ENCODE results near the gene TYW5. TPM values are rescaled to one million over a fixed set of nuclear protein-coding genes. Genes with fewer than 3 reads are reported as not detected.

TYW5 gene
- total RNA-seq, 3 donors from 2014 or later (not counting 1 experiment from before 2014, with no cell fraction given) = 15.9 to 17.4 (median 16.9) TPM

DNA sequence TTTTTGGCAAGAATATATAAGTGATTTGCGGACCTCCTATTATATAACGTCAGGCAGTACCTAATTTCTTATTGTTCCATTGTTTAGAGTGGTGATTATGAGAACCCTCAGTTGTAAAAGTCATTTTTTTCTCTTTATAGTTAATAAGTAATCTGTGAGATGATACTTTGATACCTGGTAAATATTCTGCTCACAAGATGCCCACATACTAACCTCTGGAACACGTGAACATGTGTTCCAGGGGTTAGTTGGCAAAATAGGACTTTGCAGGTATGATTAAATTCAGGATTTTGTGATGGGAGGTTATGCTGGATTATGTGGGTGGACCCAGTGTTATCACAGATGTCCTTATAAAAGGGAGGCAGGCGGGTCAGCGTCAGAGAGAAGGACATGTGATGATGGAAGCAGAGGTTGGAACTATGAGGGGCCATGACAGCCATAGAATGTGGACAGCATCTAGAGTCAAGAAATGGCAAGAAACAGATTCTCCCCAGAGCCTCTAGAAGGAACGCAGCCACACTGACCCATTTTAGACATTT lies 16.9 kb upstream of the TYW5 start:
- no peak overlapping the region for H3K4me3 ChIP-seq (ENCODE audit: low read length)
- Mint-ChIP-seq H3K27ac (no peak overlapping the region), H3K4me1 (no peaks in the 10 kb centered on the region), H3K9me3 (no peaks in the 10 kb centered on the region), H3K27me3 (ENCODE audit: low read depth in 2 of 2) (no peaks in the 10 kb centered on the region), H3K4me3 (no peak overlapping the region), H3K36me3 (peaks cover 8% of the 10 kb centered on the region)
- intact Hi-C loops (cut with micrococcal nuclease) = no loop called here
- ATAC-seq (no peak), DNase-seq (no peak)
- no peak for TF ChIP-seq CTCF (IDR thresholded peaks at IDR 0.05)
- H3K36me3 ChIP-seq (ENCODE audit: control insufficient read depth, insufficient read depth, low read length) = peaks cover 10% of the 10 kb centered on the region
- H3K27ac ChIP-seq (ENCODE audit: low read length) = no peak overlapping the region
- WGBS (ENCODE audit: insufficient coverage) = 94% methylated on average over 6 of the region's 6 CpGs
- H3K4me1 ChIP-seq (ENCODE audit: control insufficient read depth, insufficient read depth, low read length) = no peaks in the 10 kb centered on the region
- no peaks in the 10 kb centered on the region for H3K9me3 ChIP-seq (ENCODE audit: control insufficient read depth, insufficient read depth, low read length)
- H3K27me3 ChIP-seq (ENCODE audit: control insufficient read depth, insufficient read depth, low read length) = no peaks in the 10 kb centered on the region

DNA sequence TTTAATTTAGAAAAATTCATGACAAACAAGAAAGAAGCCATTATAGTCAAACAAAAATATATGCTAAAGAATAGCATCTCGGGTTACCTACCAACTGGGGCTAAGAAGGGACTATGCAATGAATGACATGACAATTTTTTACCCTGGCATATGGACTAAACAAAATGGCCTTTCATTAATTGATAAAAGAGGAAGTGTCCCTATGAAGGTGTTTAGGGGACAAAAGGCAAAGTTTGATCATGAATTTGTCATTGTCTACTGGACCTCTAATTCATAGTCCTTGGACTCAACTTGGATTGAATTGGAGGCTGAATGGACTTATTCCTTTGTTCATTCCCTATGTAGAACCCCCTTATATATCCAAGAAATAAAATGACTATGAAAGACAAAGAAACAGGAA lies 12.8 kb upstream of the TYW5 start:
- Mint-ChIP-seq H3K4me1 (no peaks in the 10 kb centered on the region), H3K4me3 (no peak overlapping the region), H3K36me3 (peaks cover 9% of the 10 kb centered on the region), H3K27me3 (ENCODE audit: low read depth in 2 of 2) (no peaks in the 10 kb centered on the region), H3K27ac (no peak overlapping the region), H3K9me3 (no peaks in the 10 kb centered on the region)
- ATAC-seq = no peak
- Histone ChIP-seq H3K27ac (ENCODE audit: low read length) (no peak overlapping the region), H3K27me3 (ENCODE audit: control insufficient read depth, insufficient read depth, low read length) (no peaks in the 10 kb centered on the region), H3K4me3 (ENCODE audit: low read length) (no peak overlapping the region), H3K9me3 (ENCODE audit: control insufficient read depth, insufficient read depth, low read length) (no peaks in the 10 kb centered on the region), H3K36me3 (ENCODE audit: control insufficient read depth, insufficient read depth, low read length) (peaks cover 39% of the 10 kb centered on the region), H3K4me1 (ENCODE audit: control insufficient read depth, insufficient read depth, low read length) (no peaks in the 10 kb centered on the region)
- intact Hi-C loops (cut with micrococcal nuclease) = no loop called here
- WGBS (ENCODE audit: insufficient coverage) = no CpG with 5 or more reads among the region's 1 CpG
- TF ChIP-seq CTCF (IDR thresholded peaks at IDR 0.05) = no peak
- DNase-seq = no peak

DNA sequence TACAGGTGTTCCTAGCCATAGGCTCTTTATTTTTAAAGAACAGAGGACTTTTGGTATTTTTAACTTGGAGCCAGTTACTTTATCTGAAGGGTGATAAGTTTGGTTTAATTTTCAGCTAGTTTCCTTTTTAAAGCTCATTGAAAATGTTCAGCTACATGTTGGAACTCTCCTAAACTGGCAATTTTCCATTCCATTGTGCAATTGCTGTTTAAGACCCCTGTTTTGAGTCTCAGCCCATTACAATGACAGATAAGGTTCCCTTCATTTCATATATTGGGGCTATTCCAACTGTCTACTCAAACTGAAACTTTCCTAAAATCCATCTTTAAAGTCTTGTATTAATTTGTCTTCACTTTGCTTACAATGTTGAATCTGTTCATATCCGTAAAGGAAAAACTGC lies 11.7 kb upstream of the TYW5 start:
- TF ChIP-seq CTCF (IDR thresholded peaks at IDR 0.05) = no peak
- Mint-ChIP-seq H3K9me3 (no peaks in the 10 kb centered on the region), H3K4me3 (no peak overlapping the region), H3K36me3 (peaks cover 17% of the 10 kb centered on the region), H3K27ac (no peak overlapping the region), H3K27me3 (ENCODE audit: low read depth in 2 of 2) (no peaks in the 10 kb centered on the region), H3K4me1 (peaks cover 0 to 6% of the 10 kb centered on the region in 2 donors)
- Histone ChIP-seq H3K4me1 (ENCODE audit: control insufficient read depth, insufficient read depth, low read length) (no peaks in the 10 kb centered on the region), H3K27ac (ENCODE audit: low read length) (no peak overlapping the region), H3K4me3 (ENCODE audit: low read length) (no peak overlapping the region), H3K9me3 (ENCODE audit: control insufficient read depth, insufficient read depth, low read length) (no peaks in the 10 kb centered on the region), H3K27me3 (ENCODE audit: control insufficient read depth, insufficient read depth, low read length) (no peaks in the 10 kb centered on the region), H3K36me3 (ENCODE audit: control insufficient read depth, insufficient read depth, low read length) (peaks cover 47% of the 10 kb centered on the region)
- no CpG with 5 or more reads among the region's 1 CpG for WGBS (ENCODE audit: insufficient coverage)
- no peak for DNase-seq
- ATAC-seq = no peak
- intact Hi-C loops (cut with micrococcal nuclease) = no loop called here

- Mint-ChIP-seq H3K27ac (no peak overlapping the region), H3K4me1 (peaks cover 0 to 6% of the 10 kb centered on the region in 2 donors), H3K9me3 (no peaks in the 10 kb centered on the region), H3K27me3 (ENCODE audit: low read depth in 2 of 2) (no peaks in the 10 kb centered on the region), H3K36me3 (peaks cover 22% of the 10 kb centered on the region), H3K4me3 (no peak overlapping the region)
- H3K4me3 ChIP-seq (ENCODE audit: low read length) = no peak overlapping the region
- no peak for TF ChIP-seq CTCF (IDR thresholded peaks at IDR 0.05)
- no peaks in the 10 kb centered on the region for H3K27me3 ChIP-seq (ENCODE audit: control insufficient read depth, insufficient read depth, low read length)
- intact Hi-C loops (cut with micrococcal nuclease) = no loop called here
- H3K36me3 ChIP-seq (ENCODE audit: control insufficient read depth, insufficient read depth, low read length) = peaks cover 53% of the 10 kb centered on the region
- no peaks in the 10 kb centered on the region for H3K9me3 ChIP-seq (ENCODE audit: control insufficient read depth, insufficient read depth, low read length)
- ATAC-seq = no peak
- no peak overlapping the region for H3K27ac ChIP-seq (ENCODE audit: low read length)
- no peaks in the 10 kb centered on the region for H3K4me1 ChIP-seq (ENCODE audit: control insufficient read depth, insufficient read depth, low read length)
- WGBS (ENCODE audit: insufficient coverage) = 95% methylated on average over 2 of the region's 2 CpGs
- DNase-seq = no peak
Observed at GRCh38 chr2:199966405-199966804, 11.1 kb upstream of the TYW5 start.

Measured in natural killer cell (primary cell).